HepG2 (cell line): Measurements from ENCODE around the gene ACBD6. TPM values are rescaled to one million over a fixed set of nuclear protein-coding genes. Genes with fewer than 3 reads are reported as not detected.

Experiments used
- ATAC-seq: fragments of 200-7000 bp; cut with Tn5 transposase; 3 replicates; pipeline ENCODE4 v1.9.1; 2020; ENCODE audit warnings: mild to moderate bottlenecking, moderate library complexity
- BruUV-seq: library from RNA; stranded (reverse); fragments of 400-500 nt; replicated peaks from 2 replicates; lab custom pipeline; 2021; lab: Mats Ljungman, UMichigan
- CTCF ChIA-PET: fragments of 300-600 bp; formaldehyde crosslinking; extraction: SDS; loops from one replicate; lab custom pipeline; 2021; ENCODE audit warnings: low total read pairs, inconsistent platforms, low intra/inter-chr PET ratio; lab: Yijun Ruan, JAX
- POLR2A ChIA-PET: fragments of 350-600 bp; sonication (Branson Sonifier 250); formaldehyde crosslinking; loops from one replicate; lab custom pipeline; 2020; ENCODE audit warnings: antibody characterized with exemption, inconsistent platforms; lab: Yijun Ruan, JAX
- DNase-seq: peaks from one replicate; pipeline ENCODE4 v3.0.0-alpha.2; 2015; ENCODE audit warnings: low spot score
- FAIRE-seq: peaks from 3 replicates; lab custom pipeline; 2011; peaks lifted over from hg19 to GRCh38; lab: Jason Lieb, UNC
- H2AFZ ChIP-seq: one replicate; pipeline ENCODE4 v1.6.1; 2011; ENCODE audit warnings: low read length, inconsistent platforms
- H3K27ac ChIP-seq: fragments of 300-600 bp; 3 replicates; pipeline ENCODE4 v1.8.0; 2011; ENCODE audit warnings: mixed run types, mild to moderate bottlenecking, mixed read lengths, low read length, inconsistent platforms; ENCODE audit not compliant: insufficient read depth; ENCODE audit errors: extremely low read length
- H3K27me3 ChIP-seq, 2 experiments: fragments of 200-600 bp in 1 of 2; 2 replicates in 1 of 2; 3 replicates in 1 of 2; pipeline versions ENCODE4 v1.6.0 to v1.8.0; 2011; ENCODE audit warnings: low read length in 2 of 2, mild to moderate bottlenecking in 2 of 2, moderate library complexity in 2 of 2, inconsistent platforms in 1 of 2; ENCODE audit not compliant: insufficient read depth in 2 of 2, control insufficient read depth in 1 of 2
- H3K36me3 ChIP-seq, 2 experiments: fragments of 200-600 bp in 1 of 2; replicated peaks in 1 of 2; 2 replicates in 1 of 2; 3 replicates in 1 of 2; pipeline versions ENCODE4 v1.5.1 to v1.8.0; 2011; ENCODE audit warnings: low read length in 2 of 2, inconsistent platforms in 1 of 2; ENCODE audit not compliant: insufficient read depth in 2 of 2, control insufficient read depth in 1 of 2
- H3K4me1 ChIP-seq: 2 replicates; pipeline ENCODE4 v1.5.1; 2012; ENCODE audit warnings: low read length, inconsistent platforms; ENCODE audit not compliant: insufficient read depth
- H3K4me2 ChIP-seq: 2 replicates; pipeline ENCODE4 v1.6.0; 2011; ENCODE audit warnings: low read depth, low read length, inconsistent platforms
- H3K4me3 ChIP-seq, 3 experiments: fragments of 200-600 bp in 1 of 3; sonication (generic), shearing (Covaris generic) in 1 of 3; replicated peaks in 1 of 3; 2 replicates each; pipeline ENCODE4 v1.5.1; 2011 to 2016; ENCODE audit warnings: low read length in 3 of 3, inconsistent platforms in 2 of 3, low read depth in 2 of 3, mild to moderate bottlenecking in 2 of 3, control low read depth in 1 of 3, mixed read lengths in 1 of 3; ENCODE audit not compliant: insufficient read depth in 1 of 3
- H3K79me2 ChIP-seq: one replicate; pipeline ENCODE4 v1.6.1; 2011; ENCODE audit warnings: low read length, inconsistent platforms; ENCODE audit not compliant: insufficient read depth
- H3K9ac ChIP-seq: 2 replicates; pipeline ENCODE4 v1.6.0; 2011; ENCODE audit warnings: mild to moderate bottlenecking, low read depth, low read length, inconsistent platforms; ENCODE audit not compliant: insufficient read depth
- H3K9me3 ChIP-seq: 2 replicates; pipeline ENCODE4 v1.5.1; 2012; ENCODE audit warnings: mild to moderate bottlenecking, low read length
- H4K20me1 ChIP-seq: 2 replicates; pipeline ENCODE4 v1.6.0; 2011; ENCODE audit warnings: inconsistent platforms, mild to moderate bottlenecking, low read length, moderate library complexity; ENCODE audit not compliant: insufficient read depth
- BCL3 ChIP-seq: sonication (generic); formaldehyde crosslinking; IDR thresholded peaks from 2 replicates; pipeline ENCODE4 v1.5.1; 2020; ENCODE audit warnings: mild to moderate bottlenecking, missing genetic modification reagents, moderate library complexity
- BRD4 ChIP-seq: sonication (generic); formaldehyde crosslinking; IDR thresholded peaks from 2 replicates; pipeline ENCODE4 v1.4.0; 2020; ENCODE audit warnings: missing genetic modification reagents
- CCDC6 ChIP-seq: sonication (generic); formaldehyde crosslinking; IDR thresholded peaks from 2 replicates; pipeline ENCODE4 v1.8.1; 2022; ENCODE audit warnings: mild to moderate bottlenecking, missing genetic modification reagents, moderate library complexity
- MAFF ChIP-seq: IDR thresholded peaks from 2 replicates; pipeline ENCODE4 v1.6.1; 2011; ENCODE audit warnings: low read depth, low read length, improper control_type of control experiment
- NFIC ChIP-seq: IDR thresholded peaks from 2 replicates; pipeline ENCODE4 v1.6.1; 2012; ENCODE audit warnings: mild to moderate bottlenecking, low read length, inconsistent platforms
- PRPF4 ChIP-seq: fragments of 200-400 bp; formaldehyde crosslinking; IDR thresholded peaks from 2 replicates; pipeline ENCODE4 v1.6.1; 2016; ENCODE audit warnings: low read length, low read depth; ENCODE audit not compliant: poor library complexity, severe bottlenecking
- THRA ChIP-seq: sonication (generic); formaldehyde crosslinking; IDR thresholded peaks from 2 replicates; pipeline ENCODE4 v1.4.0; 2020; ENCODE audit warnings: missing genetic modification reagents, borderline replicate concordance
- ZNF383 ChIP-seq: sonication (generic); formaldehyde crosslinking; IDR thresholded peaks from 2 replicates; pipeline ENCODE4 v1.4.0; 2020; ENCODE audit warnings: missing genetic modification reagents, mild to moderate bottlenecking, borderline replicate concordance
- ZNF468 ChIP-seq: sonication (generic); formaldehyde crosslinking; IDR thresholded peaks from 2 replicates; pipeline ENCODE4 v1.8.0; 2022; ENCODE audit warnings: mild to moderate bottlenecking, moderate library complexity, missing genetic modification reagents
- ZNF597 ChIP-seq: sonication (generic); formaldehyde crosslinking; IDR thresholded peaks from 2 replicates; pipeline ENCODE4 v1.5.0; 2020; ENCODE audit warnings: missing genetic modification reagents
- WGBS: methylation state at CpG from one replicate; pipeline ENCODE4 v1.1.6; 2017; ENCODE audit warnings: low lambda C conversion rate; 5-methylcytosine and 5-hydroxymethylcytosine counted together
- in situ Hi-C: cut with HindIII; loops from 2 replicates; pipeline ENCODE4 v1.10.0; 2017; ENCODE audit warnings: low pct_unique_long_range_greater_than_20kb; ENCODE audit not compliant: extremely low pct_ligation_motif_present
- intact Hi-C: fragments of 100-400 bp; cut with micrococcal nuclease; formaldehyde crosslinking; loops from one replicate; pipeline ENCODE4 v1.10.0; 2022; ENCODE audit not compliant: unreplicated experiment
- polyA plus RNA-seq, 8 experiments: library from polyadenylated mRNA; depleted of rRNA in 3 of 8; stranded (reverse) in 7 of 8; unstranded in 1 of 8; fragments of >200 nt; fragmentation: Illumina TruSeq in 4 of 8; extraction: Trizol in 4 of 8; gene quantifications; 2 replicates each; pipeline versions ENCODE4 v1.2.1 to v1.2.3, GENCODE V29; 2011 to 2016; ENCODE audit warnings: low read depth in 4 of 8, missing spikeins in 1 of 8, mixed read lengths in 1 of 8; ENCODE audit not compliant: insufficient read depth in 1 of 8
- total RNA-seq, 5 experiments: library from RNA; depleted of rRNA; stranded (reverse); fragments of >200 nt; fragmentation: Illumina TruSeq; extraction: Trizol; gene quantifications; 2 replicates each; pipeline ENCODE4 v1.2.3, GENCODE V29; 2016; ENCODE audit warnings: low read depth in 1 of 5
- TF ChIP-seq, protein P1 (sequence below): sonication (generic); formaldehyde crosslinking; conservative IDR thresholded peaks from 2 replicates; pipeline ENCODE4 v1.4.0; 2020; ENCODE audit warnings: missing genetic modification reagents

The ACBD6 gene
- total and polyA plus RNA-seq, 2 of the 13 experiments (the other 11 are each of a cell fraction or from before 2014, with no cell fraction given), result 33.5 to 47.2 TPM

- WGBS, result 100% methylated on average over 7 of the region's 7 CpGs
- Histone ChIP-seq H2AFZ (no peak overlapping the region), H3K9me3 (no peaks in the 10 kb centered on the region), H3K9ac (no peak overlapping the region), H3K27ac (no peak overlapping the region), H4K20me1 (no peaks in the 10 kb centered on the region), H3K79me2 (no peaks in the 10 kb centered on the region), H3K4me2 (no peak overlapping the region), H3K4me1 (no peaks in the 10 kb centered on the region), H3K4me3 (no peak overlapping the region), H3K36me3 (no peaks in the 10 kb centered on the region; a peak in 1 of 5 replicates), H3K27me3 (no peaks in the 10 kb centered on the region; a peak in 1 of 5 replicates)
- intact Hi-C loops, result no loop called here
- in situ Hi-C loops, result no loop called here
- POLR2A ChIA-PET, result no interaction called here
- ATAC-seq, result no peak
- TF ChIP-seq, protein P1, sequence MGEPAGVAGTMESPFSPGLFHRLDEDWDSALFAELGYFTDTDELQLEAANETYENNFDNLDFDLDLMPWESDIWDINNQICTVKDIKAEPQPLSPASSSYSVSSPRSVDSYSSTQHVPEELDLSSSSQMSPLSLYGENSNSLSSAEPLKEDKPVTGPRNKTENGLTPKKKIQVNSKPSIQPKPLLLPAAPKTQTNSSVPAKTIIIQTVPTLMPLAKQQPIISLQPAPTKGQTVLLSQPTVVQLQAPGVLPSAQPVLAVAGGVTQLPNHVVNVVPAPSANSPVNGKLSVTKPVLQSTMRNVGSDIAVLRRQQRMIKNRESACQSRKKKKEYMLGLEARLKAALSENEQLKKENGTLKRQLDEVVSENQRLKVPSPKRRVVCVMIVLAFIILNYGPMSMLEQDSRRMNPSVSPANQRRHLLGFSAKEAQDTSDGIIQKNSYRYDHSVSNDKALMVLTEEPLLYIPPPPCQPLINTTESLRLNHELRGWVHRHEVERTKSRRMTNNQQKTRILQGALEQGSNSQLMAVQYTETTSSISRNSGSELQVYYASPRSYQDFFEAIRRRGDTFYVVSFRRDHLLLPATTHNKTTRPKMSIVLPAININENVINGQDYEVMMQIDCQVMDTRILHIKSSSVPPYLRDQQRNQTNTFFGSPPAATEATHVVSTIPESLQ (CRISPR knock-in tag), result no peak
- TF ChIP-seq THRA (CRISPR knock-in tag) (no peak), MAFF (no peak), ZNF597 (no peak), BCL3 (CRISPR knock-in tag) (no peak), BRD4 (CRISPR knock-in tag) (no peak), CCDC6 (CRISPR knock-in tag) (no peak), NFIC (no peak), ZNF468 (no peak), PRPF4 (no peak), ZNF383 (no peak)
- CTCF ChIA-PET, result no interaction called here
- no peak for DNase-seq
- no peak for FAIRE-seq
- no TSS peak for BruUV-seq
Observed at GRCh38 chr1:180435566-180435965, 66.8 kb downstream of the ACBD6 start.
